Ramos (cell line): Measurements from ENCODE around the gene ZFAND3.

Experiments used
- in situ Hi-C: fragments of 300-500 bp; cut with MboI; formaldehyde crosslinking; loops from one replicate; pipeline ENCODE4 v1.14.3; 2022; ENCODE audit warnings: low sequenced_read_pairs; ENCODE audit not compliant: unreplicated experiment

The ZFAND3 gene

DNA sequence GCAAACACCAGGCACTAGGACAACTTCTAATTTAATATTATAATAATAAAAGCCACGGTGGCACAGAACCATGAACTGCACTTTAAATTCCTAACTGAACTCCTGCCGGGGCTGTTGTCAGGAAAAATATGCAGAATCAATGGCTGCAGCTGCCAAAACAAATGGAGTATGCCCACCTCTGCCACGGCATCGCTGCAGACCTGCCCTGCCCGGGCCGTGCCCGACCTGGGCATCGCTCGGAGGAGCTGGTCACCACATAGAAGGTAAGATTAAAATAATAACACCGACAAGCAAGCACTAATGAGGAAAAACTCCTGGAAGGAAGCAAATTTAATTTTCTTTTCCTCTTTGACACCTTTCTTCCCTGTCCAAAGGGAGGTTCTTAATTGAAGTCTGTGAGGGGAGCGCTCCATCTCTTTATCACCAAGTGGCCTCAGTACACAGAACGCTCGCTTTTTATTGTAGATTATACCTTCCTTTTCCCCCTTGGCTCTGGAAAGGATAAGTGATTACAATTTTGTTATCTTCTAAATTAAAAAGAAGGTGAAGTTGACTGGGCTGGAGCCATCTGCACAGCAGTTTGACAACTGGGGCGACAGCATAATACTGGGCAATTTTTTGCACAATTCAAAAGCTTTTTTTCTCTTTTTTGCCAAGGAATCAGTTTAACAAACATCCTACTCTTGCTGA is 351.3 kb downstream of the ZFAND3 start:
- in situ Hi-C loops, result no loop called here

- in situ Hi-C loops, result no loop called here
Observed at GRCh38 chr6:38171997-38172738, 352.6 kb downstream of the ZFAND3 start.

GRCh38 chr6:38172739-38173410 is 353.3 kb downstream of the ZFAND3 start:
- in situ Hi-C loops, result no loop called here

DNA sequence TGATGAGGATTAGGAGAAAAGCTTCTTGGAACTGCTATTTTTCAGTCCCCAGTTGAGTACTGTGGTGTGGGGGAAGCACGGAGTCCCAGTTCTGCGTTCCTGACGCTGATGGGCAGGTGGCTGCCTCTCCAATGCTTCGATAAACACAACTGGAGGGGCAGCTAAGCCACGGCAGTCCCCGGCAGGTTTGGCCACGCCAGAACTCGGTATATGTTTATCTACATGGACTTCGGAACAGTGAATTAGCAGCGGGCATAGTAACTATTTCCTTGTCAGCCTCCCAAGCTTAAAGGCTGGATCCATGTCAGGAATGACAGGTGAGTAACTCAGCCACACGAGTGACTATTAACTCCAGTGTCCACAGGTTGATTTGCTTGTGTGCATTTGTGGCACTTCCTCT is 354.4 kb downstream of the ZFAND3 start:
- in situ Hi-C loops, result no loop called here

DNA sequence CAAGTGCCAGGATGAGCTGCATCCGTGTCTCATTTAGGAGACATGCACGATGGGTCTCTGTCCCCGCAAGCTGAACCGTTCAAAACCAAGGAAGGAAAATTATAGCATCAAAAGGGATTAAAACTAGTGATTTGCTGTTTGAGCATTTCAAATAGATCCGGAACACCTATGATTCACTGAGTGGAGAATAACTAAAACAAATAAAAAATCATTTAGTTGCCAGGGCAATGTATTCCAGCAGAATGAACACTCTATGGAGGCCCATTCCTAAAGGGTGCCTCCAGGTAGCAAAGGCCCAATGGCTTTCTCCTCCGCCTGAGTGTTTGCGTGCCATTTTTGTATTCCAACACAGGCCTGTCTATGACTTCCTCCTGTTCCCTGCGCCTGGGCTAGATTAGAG is 354.8 kb downstream of the ZFAND3 start:
- in situ Hi-C loops, result no loop called here

DNA sequence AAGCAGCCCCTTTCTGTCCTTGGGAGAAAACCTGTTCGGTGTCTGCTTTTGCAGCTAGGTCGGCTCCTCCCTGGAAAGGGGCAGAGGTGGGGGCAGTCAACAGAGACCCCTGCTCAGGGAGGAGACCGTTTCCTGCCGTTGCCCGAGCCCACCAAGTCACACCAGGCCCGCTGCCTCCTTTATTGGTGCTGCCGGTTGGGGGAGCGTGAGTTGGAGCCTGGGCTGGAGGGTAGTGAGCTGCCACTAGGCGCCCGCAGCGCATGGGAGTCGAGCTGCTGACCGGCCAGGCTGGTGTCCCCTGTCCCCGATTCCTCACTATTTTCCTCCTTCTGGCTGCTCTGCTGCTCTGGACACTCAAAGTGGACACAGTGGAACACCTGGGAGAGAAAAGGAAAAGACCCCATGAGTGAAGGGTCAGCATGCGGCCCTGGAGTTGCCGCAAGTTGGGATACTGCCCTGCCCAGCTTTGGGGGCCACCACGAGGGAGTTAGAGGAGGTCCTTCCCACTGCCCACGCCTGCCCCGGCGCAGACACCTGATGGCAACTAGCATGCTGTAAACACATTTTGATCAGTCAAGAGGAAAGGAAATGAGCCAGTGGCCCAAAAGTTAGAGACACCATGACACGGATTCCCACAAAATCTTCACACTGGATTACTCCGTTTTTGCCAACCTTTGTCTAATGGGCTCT is 355.4 kb downstream of the ZFAND3 start:
- in situ Hi-C loops, result no loop called here

GRCh38 chr6:38175786-38176185 is 356.3 kb downstream of the ZFAND3 start:
- in situ Hi-C loops, result no loop called here

GRCh38 chr6:38176797-38177751 is 357.5 kb downstream of the ZFAND3 start:
- in situ Hi-C loops, result no loop called here

- in situ Hi-C loops, result no loop called here
Observed at GRCh38 chr6:38177882-38178583, 358.5 kb downstream of the ZFAND3 start.

DNA sequence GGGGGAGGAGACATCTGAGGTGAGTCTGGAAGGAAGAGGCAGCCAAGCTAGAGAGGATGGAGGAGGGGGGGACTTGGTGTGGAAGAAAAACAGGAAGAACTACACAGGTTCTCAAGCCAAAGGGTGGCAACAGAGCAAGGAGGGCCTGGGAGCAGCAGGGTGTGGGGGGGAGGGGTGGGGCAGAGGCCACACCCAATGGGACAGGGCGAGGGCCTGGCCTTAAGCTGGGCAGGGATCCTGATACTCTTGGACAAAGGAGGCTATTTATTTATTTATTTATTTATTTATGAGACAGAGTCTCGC is 359.0 kb downstream of the ZFAND3 start:
- in situ Hi-C loops, result no loop called here

GRCh38 chr6:38179300-38179699 is 359.8 kb downstream of the ZFAND3 start:
- in situ Hi-C loops, result no loop called here

GRCh38 chr6:38179794-38180430 is 360.4 kb downstream of the ZFAND3 start:
- in situ Hi-C loops, result no loop called here

GRCh38 chr6:38180586-38180985 is 361.1 kb downstream of the ZFAND3 start:
- in situ Hi-C loops, result no loop called here

GRCh38 chr6:38182426-38182825 is 362.9 kb downstream of the ZFAND3 start:
- in situ Hi-C loops, result no loop called here

- in situ Hi-C loops, result no loop called here
Observed at GRCh38 chr6:38183856-38184584, 364.5 kb downstream of the ZFAND3 start.

GRCh38 chr6:38184585-38185080 is 365.1 kb downstream of the ZFAND3 start:
- in situ Hi-C loops, result no loop called here

DNA sequence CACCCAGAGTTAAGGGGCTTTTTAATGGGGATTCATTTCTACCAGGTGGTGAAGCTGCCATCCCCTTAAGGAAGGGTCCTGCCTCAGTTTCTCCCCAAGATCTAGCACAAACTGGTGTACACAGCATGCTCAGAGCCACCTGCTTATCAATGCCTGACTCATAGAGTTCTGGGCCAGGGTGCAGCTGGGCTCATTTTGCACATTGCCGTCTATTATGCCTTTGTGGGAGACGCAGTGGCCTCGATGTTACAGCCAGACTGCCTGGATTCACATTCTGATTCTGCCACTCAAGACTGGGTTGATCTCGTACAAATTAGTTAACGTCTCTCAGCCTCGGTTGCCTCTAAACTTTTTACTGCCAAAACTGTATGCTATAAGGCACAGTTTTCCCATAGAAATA is 365.7 kb downstream of the ZFAND3 start:
- in situ Hi-C loops, result no loop called here

DNA sequence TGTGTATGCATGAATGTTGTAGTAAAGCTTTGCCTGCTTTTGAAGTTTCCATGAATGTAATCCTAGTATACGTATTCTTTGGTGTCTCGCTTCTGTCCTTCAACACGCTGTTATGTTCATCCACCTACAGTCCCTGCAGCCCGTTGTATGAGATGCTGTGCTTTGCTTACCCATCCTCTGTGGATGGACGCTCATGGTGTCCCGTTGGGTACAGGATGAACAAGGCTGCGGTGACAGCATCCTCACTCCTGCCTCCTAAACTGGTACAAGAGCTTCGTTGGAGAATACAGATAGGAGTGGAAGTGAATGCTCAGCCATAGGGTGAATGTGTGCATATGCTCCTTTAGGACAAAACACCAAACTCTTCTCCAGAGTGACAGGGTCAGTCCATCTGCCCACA is 366.2 kb downstream of the ZFAND3 start:
- in situ Hi-C loops, result no loop called here
